Mesendoderm (in vitro differentiated cells): ENCODE measurements around the gene RFX3.
A peak's percentile ranks its signal among the peaks of the same experiment; 100 is the strongest.

Experiments
- DNase-seq: peaks from one replicate; pipeline ENCODE4 v3.0.0; 2013
- H2AK5ac ChIP-seq: 2 replicates; pipeline ENCODE4 v1.6.1; 2013; ENCODE audit warnings: low read length, inconsistent platforms
- H2BK120ac ChIP-seq: 2 replicates; pipeline ENCODE4 v1.6.1; 2013; ENCODE audit warnings: low read depth, mild to moderate bottlenecking, low read length, moderate library complexity, mixed read lengths
- H2BK15ac ChIP-seq: replicated peaks from 2 replicates; pipeline ENCODE4 v1.6.1; 2013; ENCODE audit warnings: low read depth, mild to moderate bottlenecking, moderate library complexity
- H2BK5ac ChIP-seq: 2 replicates; pipeline ENCODE4 v1.6.1; 2013; ENCODE audit warnings: low read length, inconsistent platforms
- H3K18ac ChIP-seq: 2 replicates; pipeline ENCODE4 v1.6.1; 2013; ENCODE audit warnings: mild to moderate bottlenecking, low read length, mixed read lengths
- H3K23ac ChIP-seq: one replicate; pipeline ENCODE4 v1.6.1; 2013; ENCODE audit warnings: low read length
- H3K27ac ChIP-seq: 2 replicates; pipeline ENCODE4 v1.5.1; 2013; ENCODE audit warnings: low read depth, mild to moderate bottlenecking, inconsistent platforms, low read length, moderate library complexity
- H3K27me3 ChIP-seq: 2 replicates; pipeline ENCODE4 v1.6.1; 2013; ENCODE audit warnings: low read length, control low read depth, mild to moderate bottlenecking, inconsistent platforms; ENCODE audit not compliant: insufficient read depth, poor library complexity
- H3K36me3 ChIP-seq: 2 replicates; pipeline ENCODE4 v1.6.1; 2013; ENCODE audit warnings: low read length, inconsistent platforms; ENCODE audit not compliant: control insufficient read depth, insufficient read depth
- H3K4ac ChIP-seq: one replicate; pipeline ENCODE4 v1.6.1; 2013; ENCODE audit warnings: low read depth, mild to moderate bottlenecking, low read length, moderate library complexity
- H3K4me1 ChIP-seq: 2 replicates; pipeline ENCODE4 v1.6.1; 2013; ENCODE audit warnings: low read depth, low read length, inconsistent platforms; ENCODE audit not compliant: control insufficient read depth
- H3K4me2 ChIP-seq: 2 replicates; pipeline ENCODE4 v1.6.1; 2013; ENCODE audit warnings: low read length
- H3K4me3 ChIP-seq: 2 replicates; pipeline ENCODE4 v1.5.1; 2013; ENCODE audit warnings: mild to moderate bottlenecking, low read length
- H3K56ac ChIP-seq: one replicate; pipeline ENCODE4 v1.6.1; 2013; ENCODE audit warnings: low read length
- H3K79me1 ChIP-seq: 2 replicates; pipeline ENCODE4 v1.6.1; 2013; ENCODE audit warnings: low read length, inconsistent platforms
- H3K79me2 ChIP-seq: 2 replicates; pipeline ENCODE4 v1.6.1; 2013; ENCODE audit warnings: mild to moderate bottlenecking, low read length; ENCODE audit not compliant: control insufficient read depth, insufficient read depth
- H3K9ac ChIP-seq: 2 replicates; pipeline ENCODE4 v1.6.1; 2013; ENCODE audit warnings: low read length, inconsistent platforms
- H4K5ac ChIP-seq: one replicate; pipeline ENCODE4 v1.6.1; 2013; ENCODE audit warnings: low read length
- H4K8ac ChIP-seq: one replicate; pipeline ENCODE4 v1.6.1; 2013; ENCODE audit warnings: low read depth, mild to moderate bottlenecking, control low read depth, low read length, moderate library complexity
- WGBS: extraction: QIAGEN DNeasy Blood & Tissue Kit; methylation state at CpG from one replicate; pipeline ENCODE4 v1.1.7; 2013; ENCODE audit warnings: low lambda C conversion rate, missing lambda C conversion rate; ENCODE audit not compliant: insufficient coverage; ENCODE audit errors: extremely low coverage; 5-methylcytosine and 5-hydroxymethylcytosine counted together

The RFX3 gene

GRCh38 chr9:3441197-3441816 lies 84.5 kb downstream of the RFX3 start:
- H3K79me2 ChIP-seq, result no peaks in the 10 kb centered on the region
- no peak overlapping the region for H3K4me2 ChIP-seq
- no peak overlapping the region for H2BK120ac ChIP-seq
- H3K56ac ChIP-seq, result no peak overlapping the region
- no peak overlapping the region for H4K5ac ChIP-seq
- no peaks in the 10 kb centered on the region for H3K79me1 ChIP-seq
- no peaks in the 10 kb centered on the region for H3K36me3 ChIP-seq
- H3K23ac ChIP-seq, result no peak overlapping the region
- H4K8ac ChIP-seq, result no peak overlapping the region
- no peak overlapping the region for H2BK5ac ChIP-seq
- WGBS, result 100% methylated on average over 1 of the region's 7 CpGs
- H2AK5ac ChIP-seq, result no peak overlapping the region
- H3K27ac ChIP-seq, result no peak overlapping the region
- H3K4ac ChIP-seq, result no peak overlapping the region
- H2BK15ac ChIP-seq, result no peak overlapping the region
- DNase-seq, result peak; percentile 70
- H3K18ac ChIP-seq, result no peak overlapping the region
- no peaks in the 10 kb centered on the region for H3K27me3 ChIP-seq
- no peaks in the 10 kb centered on the region for H3K4me1 ChIP-seq
- no peak overlapping the region for H3K9ac ChIP-seq
- H3K4me3 ChIP-seq, result no peak overlapping the region

DNA sequence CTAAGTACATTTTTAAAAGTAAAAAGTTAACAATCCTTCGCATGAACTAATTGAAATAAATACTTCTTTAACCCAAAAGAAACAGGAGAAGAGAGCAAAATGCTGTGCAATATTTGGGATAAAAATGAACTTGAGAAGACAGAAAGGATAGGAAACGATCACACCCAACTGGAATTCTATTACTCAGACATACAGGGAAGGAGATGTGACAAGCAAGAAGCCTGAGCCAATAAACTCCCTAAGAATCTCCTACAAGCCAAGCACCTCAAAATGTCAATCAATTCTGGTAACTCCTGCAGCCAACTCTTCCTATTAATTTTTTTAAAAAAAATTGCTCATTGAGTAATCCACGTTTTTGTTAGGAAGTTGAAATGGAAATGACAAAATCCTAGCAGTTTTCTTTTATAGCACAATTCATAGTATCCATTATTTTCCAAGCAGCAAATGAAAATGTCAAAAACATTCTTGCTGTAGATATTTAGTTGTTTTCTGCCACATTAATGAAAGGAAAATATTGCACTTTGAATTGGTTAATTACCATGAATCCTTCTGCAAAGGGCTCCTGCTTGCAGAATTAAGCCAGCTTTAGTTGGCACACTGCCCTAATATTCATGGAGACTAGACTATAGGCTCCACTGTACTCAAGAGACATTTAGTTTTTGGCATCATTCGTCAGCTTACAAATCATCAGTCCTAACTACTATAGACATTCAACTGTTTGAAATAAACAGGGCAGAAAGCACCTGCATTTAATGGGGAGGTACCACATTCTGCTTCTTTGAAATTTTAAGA lies 89.0 kb downstream of the RFX3 start:
- H3K36me3 ChIP-seq, result no peaks in the 10 kb centered on the region
- H3K27me3 ChIP-seq, result no peaks in the 10 kb centered on the region
- no peak overlapping the region for H2AK5ac ChIP-seq
- no peaks in the 10 kb centered on the region for H3K79me2 ChIP-seq
- no CpG with 5 or more reads among the region's 4 CpGs for WGBS
- no peak overlapping the region for H3K9ac ChIP-seq
- H4K5ac ChIP-seq, result no peak overlapping the region
- no peak overlapping the region for H4K8ac ChIP-seq
- no peak overlapping the region for H2BK5ac ChIP-seq
- no peak overlapping the region for H2BK15ac ChIP-seq
- no peak overlapping the region for H3K27ac ChIP-seq
- H3K4ac ChIP-seq, result no peak overlapping the region
- no peak overlapping the region for H2BK120ac ChIP-seq
- no peak overlapping the region for H3K56ac ChIP-seq
- H3K4me1 ChIP-seq, result no peaks in the 10 kb centered on the region
- H3K4me2 ChIP-seq, result no peak overlapping the region
- H3K4me3 ChIP-seq, result no peak overlapping the region
- no peaks in the 10 kb centered on the region for H3K79me1 ChIP-seq
- peak; percentile 32 for DNase-seq
- no peak overlapping the region for H3K23ac ChIP-seq
- H3K18ac ChIP-seq, result no peak overlapping the region

DNA sequence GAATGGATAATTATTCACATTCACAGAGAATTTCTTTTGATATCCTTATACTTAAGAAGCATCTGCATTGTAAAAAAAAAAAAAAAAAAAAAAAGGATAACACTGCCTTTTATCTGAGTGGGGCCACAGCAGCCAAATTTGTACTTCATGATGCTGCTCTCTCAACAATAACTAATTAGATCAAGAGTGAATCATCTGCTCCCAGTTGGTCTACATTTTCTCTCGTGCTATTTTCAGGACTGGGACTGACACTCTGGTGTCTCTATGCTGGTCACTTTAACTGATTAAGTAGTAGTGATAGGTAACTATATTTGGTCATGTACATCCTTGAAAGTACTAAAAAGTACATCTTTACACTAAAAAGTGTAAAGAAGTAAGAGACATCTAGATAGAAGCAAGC lies 90.1 kb downstream of the RFX3 start:
- Histone ChIP-seq H4K8ac (no peak overlapping the region), H3K4ac (no peak overlapping the region), H3K4me3 (no peak overlapping the region), H2BK5ac (no peak overlapping the region), H3K79me1 (no peaks in the 10 kb centered on the region), H3K79me2 (no peaks in the 10 kb centered on the region), H3K9ac (no peak overlapping the region), H3K27me3 (no peaks in the 10 kb centered on the region), H4K5ac (no peak overlapping the region), H3K4me2 (no peak overlapping the region), H2AK5ac (no peak overlapping the region), H3K36me3 (no peaks in the 10 kb centered on the region), H3K56ac (no peak overlapping the region), H3K27ac (no peak overlapping the region), H3K18ac (no peak overlapping the region), H2BK15ac (no peak overlapping the region), H3K23ac (no peak overlapping the region), H3K4me1 (no peaks in the 10 kb centered on the region), H2BK120ac (no peak overlapping the region)
- DNase-seq, result no peak
- no CpG with 5 or more reads among the region's 1 CpG for WGBS

GRCh38 chr9:3434594-3434993 lies 91.2 kb downstream of the RFX3 start:
- Histone ChIP-seq H3K79me1 (no peaks in the 10 kb centered on the region), H3K18ac (no peak overlapping the region), H4K5ac (no peak overlapping the region), H2BK5ac (no peak overlapping the region), H3K56ac (no peak overlapping the region), H3K79me2 (no peaks in the 10 kb centered on the region), H2AK5ac (no peak overlapping the region), H3K4me3 (no peak overlapping the region), H3K9ac (no peak overlapping the region), H3K4me1 (no peaks in the 10 kb centered on the region), H4K8ac (no peak overlapping the region), H3K23ac (no peak overlapping the region), H3K36me3 (no peaks in the 10 kb centered on the region), H3K4me2 (no peak overlapping the region), H2BK120ac (no peak overlapping the region), H3K27ac (no peak overlapping the region), H2BK15ac (no peak overlapping the region), H3K27me3 (no peaks in the 10 kb centered on the region), H3K4ac (no peak overlapping the region)
- no peak for DNase-seq
- WGBS, result no CpG with 5 or more reads among the region's 1 CpG

- WGBS, result no CpG with 5 or more reads among the region's 4 CpGs
- H2BK120ac ChIP-seq, result no peak overlapping the region
- no peak overlapping the region for H3K4me2 ChIP-seq
- no peak overlapping the region for H4K8ac ChIP-seq
- H3K4me1 ChIP-seq, result no peaks in the 10 kb centered on the region
- H3K18ac ChIP-seq, result no peak overlapping the region
- no peak overlapping the region for H3K27ac ChIP-seq
- H3K79me2 ChIP-seq, result no peaks in the 10 kb centered on the region
- H3K27me3 ChIP-seq, result no peaks in the 10 kb centered on the region
- no peak overlapping the region for H2AK5ac ChIP-seq
- H3K56ac ChIP-seq, result no peak overlapping the region
- no peak overlapping the region for H2BK15ac ChIP-seq
- no peaks in the 10 kb centered on the region for H3K79me1 ChIP-seq
- DNase-seq, result no peak
- no peak overlapping the region for H2BK5ac ChIP-seq
- no peak overlapping the region for H3K4me3 ChIP-seq
- H3K36me3 ChIP-seq, result no peaks in the 10 kb centered on the region
- H3K4ac ChIP-seq, result no peak overlapping the region
- no peak overlapping the region for H3K9ac ChIP-seq
- no peak overlapping the region for H4K5ac ChIP-seq
- H3K23ac ChIP-seq, result no peak overlapping the region
These were observed 92.0 kb downstream of the RFX3 start for GRCh38 chr9:3433754-3434153.
